ENCODE measurements around the gene HOXA13.

Gene HOXA13

DNA sequence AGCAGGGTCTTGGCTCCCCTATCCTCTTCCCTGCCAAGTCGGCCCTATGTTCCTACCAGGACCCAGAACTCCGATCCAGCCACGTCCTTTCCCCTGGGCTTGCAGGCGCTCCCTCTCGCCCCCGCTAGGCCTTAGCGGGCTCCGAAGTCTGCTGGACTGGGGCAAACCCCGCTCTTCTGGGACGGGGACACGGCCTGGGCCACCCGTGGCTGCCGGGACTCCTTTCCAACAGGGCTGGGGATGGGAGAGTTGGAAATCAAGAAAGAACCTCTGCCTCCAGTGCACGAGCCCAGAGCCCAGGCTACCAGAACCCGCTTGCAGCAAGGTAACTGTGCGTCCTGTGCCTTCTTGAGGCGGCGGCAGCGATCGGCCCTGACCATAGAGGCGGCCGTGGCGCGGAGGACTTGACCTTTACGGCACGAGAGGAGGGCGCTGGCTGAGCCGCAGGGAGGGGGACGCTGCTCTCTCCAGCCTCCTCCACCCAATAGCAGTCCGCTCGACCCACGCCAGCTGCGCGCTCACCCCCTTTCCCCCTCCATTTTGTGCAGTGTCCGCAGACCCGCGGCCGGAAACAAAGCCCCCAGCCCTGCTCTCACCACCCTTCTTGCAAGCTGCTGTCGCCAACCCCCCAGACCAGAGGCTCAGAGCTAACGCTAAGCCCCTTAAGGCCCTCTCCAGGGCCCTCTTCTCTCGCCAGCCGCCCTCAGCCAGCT, 7.9 kb downstream of the HOXA13 start:
- ATAC-seq: no peak

DNA sequence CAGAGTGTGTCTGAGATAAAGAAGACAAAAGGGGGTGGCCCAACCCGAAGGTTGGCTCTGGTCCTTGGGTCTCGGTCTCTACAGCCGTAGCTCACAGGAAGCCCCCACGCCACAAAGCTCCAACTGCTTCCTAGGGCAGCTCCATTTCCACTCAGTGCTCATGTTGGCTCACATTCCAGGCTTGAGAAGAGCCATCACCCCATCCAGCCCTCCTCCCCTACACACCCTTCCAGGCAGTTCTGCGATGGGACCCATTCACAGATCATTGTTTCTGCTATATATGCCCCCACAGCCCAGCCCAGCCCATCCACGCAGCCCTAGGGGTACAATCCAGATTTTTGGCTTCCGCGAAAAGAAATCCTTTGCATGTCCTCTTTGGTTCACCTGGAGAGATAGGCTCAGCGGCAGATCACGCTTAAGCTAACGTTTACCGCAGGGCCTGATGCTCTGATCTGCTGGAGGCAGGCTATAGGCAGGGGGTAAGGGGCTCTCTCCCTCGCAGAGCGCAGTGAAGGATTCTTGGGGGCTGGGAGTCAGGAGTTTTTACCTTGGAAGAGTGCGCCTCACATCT, 8.6 kb downstream of the HOXA13 start:
- no peak for ATAC-seq

DNA sequence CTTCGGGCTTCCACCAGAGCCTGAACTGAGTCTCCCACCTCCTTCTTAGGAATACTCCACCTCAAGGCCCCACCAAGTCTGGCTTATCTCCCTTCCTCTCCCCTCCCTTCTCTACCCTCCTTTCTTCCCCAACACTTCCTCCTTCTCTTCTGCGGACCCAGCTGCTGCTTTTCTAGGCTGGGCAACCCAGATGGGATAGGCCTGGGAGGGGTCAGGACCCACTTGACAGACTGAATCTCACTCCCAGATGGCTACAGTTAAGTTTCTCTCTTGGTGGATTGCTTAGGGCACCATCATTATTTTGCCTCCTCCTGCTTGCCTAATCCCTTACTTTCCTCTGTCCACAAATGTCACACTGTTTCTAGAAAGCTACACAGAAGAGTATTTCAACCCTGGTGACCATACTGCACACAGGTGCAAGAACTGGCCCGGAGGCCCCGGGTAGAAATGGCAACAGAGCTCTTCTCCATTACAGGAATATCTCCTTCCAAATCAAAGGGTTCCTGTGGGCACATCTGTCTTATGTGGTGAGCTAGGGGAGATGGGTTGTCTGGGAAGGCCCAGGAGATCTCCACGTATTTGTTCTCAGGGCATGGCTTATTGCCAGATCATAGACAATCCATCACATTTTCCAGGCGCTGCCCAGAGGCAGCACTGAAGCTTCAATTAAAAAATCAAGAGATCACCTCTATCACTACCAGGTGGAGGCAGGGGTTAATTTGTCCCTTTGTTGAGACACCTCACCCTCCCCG, 9.7 kb downstream of the HOXA13 start:
- no peak for ATAC-seq

DNA sequence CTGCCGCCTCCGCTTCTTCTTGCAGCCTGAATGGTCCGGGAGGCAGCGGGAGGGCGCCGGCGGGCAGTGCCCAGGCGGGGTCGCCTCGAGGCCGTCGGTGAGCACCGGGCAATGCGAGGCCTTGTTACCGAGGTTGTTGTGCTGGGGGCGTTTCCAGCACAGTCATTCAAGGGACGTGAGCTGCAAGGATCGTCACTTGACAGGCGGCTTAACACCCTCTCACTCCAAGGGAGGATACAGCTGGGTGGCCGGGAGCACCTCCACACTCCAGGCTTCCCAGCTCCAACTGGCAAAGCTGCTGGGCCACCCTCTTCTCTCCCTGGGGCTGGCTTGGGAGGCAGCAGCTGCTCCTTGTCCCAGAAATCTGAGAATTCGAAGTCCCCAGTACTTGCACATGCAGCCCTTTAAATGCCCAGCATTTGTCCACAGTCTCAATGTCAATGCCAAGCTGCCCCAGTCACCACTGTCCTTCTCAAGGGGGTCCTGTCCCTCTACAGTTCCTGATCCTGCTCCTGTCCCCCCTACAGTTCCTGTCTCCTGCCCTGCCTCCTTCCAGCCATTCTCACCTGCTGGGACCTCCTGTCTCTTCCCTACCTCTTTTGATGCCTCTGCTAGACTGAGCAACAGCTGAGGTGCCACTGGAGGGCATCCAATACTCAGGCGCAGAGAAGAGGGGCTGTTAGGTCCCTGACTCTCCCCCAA, 10.4 kb downstream of the HOXA13 start:
- no peak for ATAC-seq

DNA sequence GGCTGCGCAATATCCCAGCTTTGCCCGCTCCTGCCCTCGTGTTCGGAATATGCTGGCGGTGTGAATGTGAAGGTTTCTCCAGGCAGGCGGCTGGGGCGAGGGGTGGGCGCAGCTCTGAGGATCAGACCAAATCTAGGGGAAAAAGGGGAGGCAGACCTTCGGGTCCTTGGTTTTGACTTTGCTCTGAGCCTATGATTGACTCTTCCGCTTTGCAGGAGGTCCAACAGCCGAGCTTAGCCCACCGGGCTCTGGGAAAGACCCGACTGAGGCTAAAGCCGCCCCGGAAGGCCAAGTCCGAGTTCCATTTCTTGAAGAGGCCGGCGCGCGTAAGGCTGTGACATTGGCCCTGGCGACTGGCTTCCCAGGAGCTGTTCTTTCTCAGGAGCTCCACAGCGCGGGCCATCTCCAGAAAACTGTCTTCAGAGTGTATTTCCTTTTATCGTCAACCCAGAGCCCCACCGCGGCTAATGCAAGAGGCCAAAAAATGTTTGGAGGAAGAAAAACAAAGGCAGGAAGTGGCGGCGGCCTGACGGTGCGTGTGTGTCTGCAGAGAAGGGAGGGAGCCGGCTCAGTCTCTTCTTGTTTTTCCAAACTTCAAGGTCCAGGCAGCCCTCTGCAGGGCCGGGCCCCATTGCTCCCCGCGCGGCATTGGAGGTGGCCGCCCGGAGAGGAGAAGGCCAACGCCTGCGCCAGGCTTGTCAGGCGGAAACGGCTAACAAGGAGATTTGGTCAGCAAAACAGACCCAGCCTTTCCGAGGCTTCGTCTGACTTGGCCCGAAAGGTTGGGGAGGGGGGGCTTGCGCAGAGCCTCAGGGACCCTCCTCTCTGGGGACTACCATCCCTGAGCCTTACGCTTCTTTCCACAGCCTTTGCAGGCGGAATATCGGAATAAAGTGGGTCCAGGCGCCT, 11.3 kb downstream of the HOXA13 start:
- no peak for ATAC-seq

DNA sequence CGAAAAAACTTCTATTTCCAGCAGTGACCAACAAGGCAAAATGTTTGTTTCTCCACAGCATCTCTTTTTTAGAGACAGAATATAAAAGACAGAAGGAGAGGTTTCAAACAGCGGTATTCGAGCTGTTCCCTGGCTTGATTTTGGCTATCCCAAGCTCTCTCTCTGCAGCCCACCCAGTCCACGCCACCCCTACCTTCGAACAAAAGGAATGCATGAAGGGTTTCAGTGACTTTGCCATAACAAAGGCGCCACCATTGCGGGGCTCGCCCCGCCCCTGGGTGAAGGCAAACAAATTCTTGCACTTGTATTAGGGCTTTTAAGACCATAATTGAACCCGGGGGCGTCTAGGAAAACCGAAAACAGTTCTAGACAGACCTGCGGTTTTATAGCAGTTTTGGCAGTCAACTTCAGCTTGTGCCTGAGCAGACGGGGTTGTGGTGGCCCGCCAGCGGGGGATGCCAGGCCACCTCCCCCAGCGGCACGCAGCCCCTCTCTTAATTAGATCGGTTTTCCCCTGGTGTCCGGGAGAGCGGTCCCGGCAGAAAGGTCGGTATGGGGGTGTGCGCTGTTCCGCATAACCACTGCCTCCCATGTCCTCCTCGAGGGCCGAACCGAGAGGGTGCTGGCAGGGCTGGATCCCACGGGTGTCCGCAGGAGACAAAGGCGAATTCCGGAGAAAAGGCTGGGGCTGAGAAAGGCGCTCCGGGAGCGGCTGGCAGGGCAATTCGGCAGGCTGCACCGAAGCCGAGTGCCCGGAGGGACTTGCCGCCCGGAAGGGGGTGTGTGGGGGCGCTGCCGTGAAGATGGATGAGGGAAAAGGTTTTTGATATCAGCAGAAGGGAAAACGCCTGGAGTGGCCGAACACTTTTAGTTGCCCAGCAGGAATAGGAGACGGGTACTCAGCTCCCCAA, 12.2 kb downstream of the HOXA13 start:
- ATAC-seq: no peak

DNA sequence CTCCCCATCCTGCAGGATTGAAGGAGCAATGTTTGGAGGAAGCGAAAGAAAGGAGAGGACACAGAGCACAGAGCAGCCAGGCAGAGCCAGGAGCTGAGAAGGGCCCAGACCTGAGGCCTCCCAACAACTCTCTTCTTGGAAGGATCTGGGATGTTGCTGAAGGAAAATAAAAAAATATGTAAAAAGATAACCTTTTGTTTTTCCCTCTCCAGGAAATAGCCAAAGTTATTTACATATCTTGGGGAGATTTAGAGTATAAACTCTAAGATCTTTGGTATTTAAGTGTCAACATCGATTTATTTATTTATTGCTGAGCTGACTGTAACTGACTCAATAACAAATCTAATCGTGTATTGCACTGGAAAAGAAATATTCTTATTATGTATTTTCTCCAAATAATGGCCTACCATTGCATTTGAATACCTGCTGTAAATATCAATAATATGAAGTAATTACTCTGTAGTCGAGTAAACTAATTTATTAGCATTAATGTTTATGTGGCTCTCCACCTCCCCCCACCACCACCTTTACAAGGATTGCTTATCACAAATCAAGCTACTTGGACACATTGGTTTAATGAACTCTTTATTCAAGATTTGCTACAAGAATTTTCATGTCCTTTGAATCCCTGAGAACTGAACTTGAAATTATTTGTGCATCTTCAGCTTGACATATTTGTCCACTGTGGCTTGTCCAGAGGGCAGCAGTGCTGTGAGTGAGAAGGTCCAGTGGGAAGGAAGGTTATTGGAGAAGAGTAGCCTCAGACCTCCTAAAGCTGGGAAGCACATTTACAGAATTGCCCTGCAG, 13.0 kb downstream of the HOXA13 start:
- no peak for ATAC-seq

DNA sequence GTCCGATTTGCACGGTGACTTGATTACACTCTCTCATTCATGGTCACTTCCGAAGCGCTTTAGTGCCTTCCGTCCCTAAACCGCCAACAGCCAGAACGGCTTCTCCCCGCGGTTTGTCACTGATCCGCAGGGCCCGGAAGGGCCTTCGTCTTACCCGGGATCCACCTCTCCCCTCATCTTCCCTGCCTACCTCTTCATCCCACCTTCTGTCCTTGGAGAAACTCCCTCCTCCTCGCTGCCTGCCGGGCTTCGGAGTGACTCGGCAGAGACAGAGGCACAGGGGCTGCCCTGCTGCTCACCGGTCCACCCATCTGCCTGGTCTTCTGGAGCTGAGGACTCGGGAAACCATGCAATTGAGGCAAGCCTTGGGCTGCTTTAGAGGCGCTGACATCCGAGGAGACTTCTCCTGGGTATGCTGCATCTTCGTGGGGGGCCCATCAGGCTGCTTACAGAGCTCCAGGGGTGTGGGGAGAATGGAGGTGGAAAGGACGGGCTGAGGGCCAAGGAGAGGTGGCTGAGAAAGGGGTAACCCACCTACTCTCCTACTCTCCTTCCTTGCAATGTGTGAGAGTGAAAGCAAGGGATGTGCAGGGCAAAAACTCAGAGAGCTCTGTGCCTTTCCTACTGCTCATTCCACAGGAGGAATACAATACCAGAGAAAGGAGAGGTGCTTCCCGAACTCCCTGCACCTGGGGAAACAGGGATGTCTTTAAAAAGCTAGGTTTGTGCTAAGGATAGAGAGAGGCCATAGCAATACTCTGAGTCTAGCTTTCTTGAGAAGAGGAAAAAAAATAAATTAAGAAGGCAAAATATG, 13.8 kb downstream of the HOXA13 start:
- no peak for ATAC-seq

DNA sequence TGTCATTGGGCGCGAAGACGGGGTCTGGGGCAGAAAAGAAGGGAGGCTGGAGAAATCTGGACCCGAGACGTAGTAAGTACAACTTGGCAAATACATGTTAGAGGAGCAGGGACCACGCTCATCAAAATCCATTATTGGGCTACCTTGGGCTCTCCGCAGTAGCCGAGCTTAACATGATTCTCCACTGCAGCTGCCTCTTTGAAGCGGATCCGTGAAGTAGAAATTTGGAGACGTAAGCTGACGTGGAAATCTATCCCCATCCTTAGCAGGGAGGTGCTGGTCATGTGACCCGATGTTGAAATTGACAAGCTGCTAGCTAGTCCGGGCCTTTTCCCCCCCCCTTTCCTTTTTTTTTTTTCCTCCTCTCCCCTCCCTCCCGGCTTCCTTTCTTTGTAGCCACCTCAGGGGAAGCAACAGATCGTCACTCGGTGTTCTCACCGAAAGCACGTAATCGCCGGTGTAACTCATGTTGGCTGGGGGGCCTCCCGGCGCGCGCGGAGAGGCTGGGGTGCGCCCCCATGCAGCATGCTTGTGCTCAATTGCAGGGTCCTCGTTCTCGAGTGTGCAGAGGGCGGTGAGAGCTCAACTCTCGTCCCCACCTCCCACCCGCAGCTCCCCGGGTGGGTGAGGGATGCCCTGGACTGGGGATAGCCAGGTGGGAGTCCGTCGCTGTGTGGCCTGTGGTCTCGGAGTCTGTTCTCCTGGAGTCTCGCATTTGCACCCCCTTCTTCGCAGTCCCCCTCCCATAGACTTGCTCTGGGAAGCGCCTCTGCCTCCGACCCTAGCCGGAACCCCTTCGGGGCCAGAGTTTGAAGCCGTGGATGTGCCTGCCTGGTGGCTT, 14.7 kb downstream of the HOXA13 start, which contains the start of gene HOXA11:
TSS of gene HOXA11 (minus strand) at position 220 of the 841 bp plus-strand sequence. CDS start at position 132, 88 bp downstream.
- ATAC-seq: no peak

DNA sequence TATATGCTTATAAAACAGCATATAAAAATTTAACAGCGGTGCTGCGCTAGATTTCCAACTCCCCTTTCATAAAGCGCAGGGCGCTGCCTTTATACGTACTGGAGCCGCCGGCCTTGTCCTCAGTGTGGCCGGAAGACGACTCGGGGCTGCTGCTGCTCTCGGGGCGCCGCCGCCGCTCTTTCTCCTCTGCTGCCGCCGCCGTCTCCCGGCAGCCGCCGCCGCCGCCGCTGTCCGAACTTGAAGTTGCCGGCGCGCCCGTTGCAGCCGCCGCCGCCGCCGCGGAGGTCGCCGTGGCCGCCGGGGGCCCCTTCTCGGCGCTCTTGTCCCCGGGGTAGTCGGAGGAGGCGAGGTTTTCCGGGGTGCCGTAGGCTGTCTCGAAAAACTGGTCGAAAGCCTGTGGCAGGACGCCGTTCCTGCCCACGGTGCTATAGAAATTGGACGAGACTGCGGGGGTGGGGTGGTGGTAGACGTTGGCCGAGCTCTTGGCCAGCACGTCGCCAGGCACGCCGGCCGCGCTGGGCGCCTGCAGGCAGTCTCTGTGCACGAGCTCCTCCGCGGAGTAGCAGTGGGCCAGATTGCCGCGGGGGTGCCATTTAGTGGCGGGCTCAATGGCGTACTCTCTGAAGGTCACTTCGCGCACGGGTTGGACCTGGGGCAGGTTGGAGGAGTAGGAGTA, 15.4 kb downstream of the HOXA13 start:
- ATAC-seq: peak; percentile 30 to 31

DNA sequence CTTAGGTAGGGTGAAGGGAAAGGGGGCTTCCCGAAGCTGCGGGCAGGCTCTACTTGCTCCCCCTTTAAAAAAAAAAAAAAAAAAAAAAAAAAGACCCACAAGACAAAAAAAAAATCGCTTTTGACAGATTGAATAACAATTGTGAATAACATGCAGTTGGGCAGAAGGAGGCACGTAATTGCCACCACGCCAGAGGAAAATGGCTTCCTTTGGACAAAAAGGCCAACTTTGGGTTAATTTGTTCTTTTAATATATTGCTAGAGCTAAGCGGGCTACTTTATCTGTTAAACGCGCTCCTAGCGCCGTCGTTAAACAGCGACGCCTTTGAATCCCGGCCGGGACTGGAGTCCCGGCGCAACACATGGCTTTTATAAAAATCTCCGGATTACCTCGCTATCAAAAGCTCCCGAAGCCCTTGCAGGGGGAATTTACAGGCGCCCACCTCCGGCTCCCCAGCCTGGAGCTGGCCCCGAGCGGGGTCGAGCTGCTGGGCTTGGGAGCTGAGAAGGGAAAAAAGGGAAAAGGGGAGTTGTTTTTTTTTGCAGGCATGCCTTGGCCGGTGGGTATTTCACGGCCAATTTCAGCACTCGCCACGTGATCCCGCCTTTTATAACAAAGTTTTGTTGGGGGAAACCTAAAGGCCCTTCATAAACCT, 16.1 kb downstream of the HOXA13 start:
- ATAC-seq: no peak

DNA sequence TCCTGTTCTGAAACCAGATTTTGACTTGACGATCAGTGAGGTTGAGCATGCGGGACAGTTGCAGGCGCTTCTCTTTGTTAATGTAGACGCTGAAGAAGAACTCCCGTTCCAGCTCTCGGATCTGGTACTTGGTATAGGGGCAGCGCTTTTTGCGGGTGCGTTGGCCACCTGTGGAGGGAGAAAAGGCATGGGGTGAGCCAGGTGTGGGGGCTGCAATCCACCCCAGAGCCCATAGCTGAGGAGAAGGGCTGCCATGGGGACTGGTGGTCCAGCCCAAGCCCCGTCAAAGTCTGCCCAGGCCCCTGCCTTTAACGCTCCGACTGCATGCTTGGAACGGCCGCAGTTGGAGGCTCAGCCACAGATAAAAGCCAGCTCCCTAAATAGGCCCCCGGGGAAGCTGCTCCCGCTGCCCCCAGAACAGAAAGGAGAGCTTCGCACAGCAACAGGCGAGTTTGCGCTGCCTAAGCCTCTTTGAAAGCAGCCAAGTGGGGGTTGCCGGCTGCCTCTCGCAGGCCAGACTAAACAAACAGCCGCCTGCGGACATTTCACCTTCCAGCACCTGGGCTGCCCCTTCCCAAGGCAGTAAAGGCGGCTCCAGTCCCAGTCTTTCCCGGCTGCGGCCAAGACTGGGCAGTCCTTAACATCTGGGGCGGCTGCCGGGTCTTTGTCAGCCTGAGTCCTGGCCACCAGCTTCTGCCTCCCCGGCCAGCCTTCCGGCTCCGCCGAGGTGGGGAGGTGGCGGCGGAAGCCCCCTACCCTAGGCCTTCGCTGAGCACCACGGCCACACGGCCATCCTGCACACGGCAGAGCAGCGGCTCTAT, 16.8 kb downstream of the HOXA13 start:
- ATAC-seq: no peak

DNA sequence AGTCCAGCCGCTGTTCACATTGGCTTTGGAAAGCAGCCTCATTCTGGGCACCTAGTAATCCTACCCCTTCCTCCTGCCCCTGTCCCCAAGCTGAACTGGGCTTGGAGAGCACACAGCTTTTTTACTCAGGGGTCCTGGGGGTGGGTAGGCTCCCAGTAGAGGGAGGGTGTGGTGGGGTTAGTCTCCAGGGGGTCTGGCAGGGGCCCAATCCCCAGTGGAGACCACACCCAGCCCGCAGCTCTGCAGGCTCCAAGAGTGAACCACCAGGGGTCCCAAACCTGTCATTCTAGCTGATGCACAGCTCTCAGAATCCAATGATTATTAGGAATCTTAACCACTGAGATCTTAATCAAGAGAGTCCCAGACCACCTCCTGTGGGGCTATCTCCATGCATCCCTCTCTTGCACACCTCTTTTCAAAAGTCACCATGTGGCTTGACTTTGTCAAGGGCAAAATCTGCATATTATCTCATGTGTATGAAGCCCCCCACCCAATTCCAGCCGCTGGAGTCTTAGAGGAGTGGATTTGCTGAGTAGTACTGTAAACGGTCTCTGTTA, 17.5 kb downstream of the HOXA13 start:
- no peak for ATAC-seq

DNA sequence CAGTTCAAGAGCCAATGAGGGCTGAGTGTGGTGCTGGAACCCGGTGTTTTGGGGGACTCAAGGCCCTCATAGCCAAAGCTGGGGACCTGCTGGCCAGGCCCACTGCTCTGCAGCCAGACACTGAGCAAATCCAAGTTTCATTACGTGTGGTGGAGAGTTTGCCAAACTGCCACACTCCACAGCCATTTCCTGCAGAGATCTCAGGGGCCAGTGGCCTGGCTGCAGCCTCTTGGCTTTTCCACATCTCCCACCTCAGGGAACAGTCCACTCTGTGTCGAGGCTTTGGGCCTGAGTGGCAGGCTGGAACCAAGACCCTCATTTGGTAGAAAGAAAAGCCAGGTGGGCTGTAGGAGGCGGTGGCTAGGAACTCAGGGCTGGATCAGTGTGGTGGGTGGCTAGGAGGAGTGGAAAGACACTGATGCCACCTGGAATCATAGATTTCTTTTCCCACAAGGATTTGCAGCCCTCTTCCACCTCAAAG, 18.1 kb downstream of the HOXA13 start:
- no peak for ATAC-seq
